ENCODE data around the gene ZBTB3. TPM values are rescaled to one million over a fixed set of nuclear protein-coding genes. Genes with fewer than 3 reads are reported as not detected.
A peak's percentile ranks its signal among the peaks of the same experiment; 100 is the strongest.
"Not testable (repeated sequence)": the region's sequence is repeated elsewhere in the genome, so short reads cannot be mapped to it uniquely, and the experiment has no call there.

Gene ZBTB3
- total RNA-seq, 1 experiment from 2014 or later = 12.0 TPM

GRCh38 chr11:62771144-62772021, 17.4 kb upstream of the ZBTB3 start, which contains the start of gene TAF6L:
Gene TAF6L (plus strand): TSS chr11:62771396. CDS start chr11:62775784, 4,388 bp downstream.
- no peak for TF ChIP-seq CTCF (conservative IDR thresholded peaks at IDR 0.05; ENCODE audit: low read depth, low read length)
- no peak for TF ChIP-seq EZH2 (IDR thresholded peaks at IDR 0.05; ENCODE audit: borderline replicate concordance, low read depth, low read length, poor library complexity, severe bottlenecking)
- Histone ChIP-seq H3K9me3 (ENCODE audit: low read depth, low read length, poor library complexity, severe bottlenecking) (no peaks in the 10 kb centered on the region), H3K4me3 (ENCODE audit: low read depth, low read length, poor library complexity, severe bottlenecking) (peak within 1 kb of the TSS; percentile 70), H3K36me3 (ENCODE audit: insufficient read depth, low read length, poor library complexity, severe bottlenecking) (peaks cover 21% of the 10 kb centered on the region), H3K4me1 (ENCODE audit: insufficient read depth, low read length, poor library complexity, severe bottlenecking) (peaks cover 21% of the 10 kb centered on the region), H3K27ac (ENCODE audit: low read depth, low read length, poor library complexity, severe bottlenecking) (peak within 1 kb of the TSS; percentile 89), H3K27me3 (replicated peaks; ENCODE audit: insufficient read depth, low read depth, low read length, poor library complexity) (no peaks in the 10 kb centered on the region)
- BruUV-seq (replicated peaks) = TSS peak; percentile 68
- CTCF ChIA-PET = interaction anchor here (0.6 to 1.4 kb wide), 5 partner anchors 15 to 113 kb away, joined by 3 to 9 read pairs (median 4); partner anchors contain the start of genes STX5 and ZBTB3
- POLR2A ChIA-PET (ENCODE audit: low non-redundant PET) = interaction anchor here (0.5 to 1.2 kb wide), 6 partner anchors 10 to 229 kb away, joined by 3 to 7 read pairs (median 4); partner anchors contain the start of genes POLR2G and ZBTB3
- DNase-seq (ENCODE audit: low spot score) = peak; percentile 100
- intact Hi-C loops (cut with micrococcal nuclease; ENCODE audit: unreplicated experiment) = loop anchor here (5.0 kb wide), 1 partner anchor 44 kb away; the partner anchor contains the start of genes HNRNPUL2 and TTC9C

- DNase-seq (ENCODE audit: low spot score) = no peak
- no peaks in the 10 kb centered on the region for H3K27me3 ChIP-seq (replicated peaks; ENCODE audit: insufficient read depth, low read depth, low read length, poor library complexity)
- peak overlapping the region; percentile 89 for H3K27ac ChIP-seq (ENCODE audit: low read depth, low read length, poor library complexity, severe bottlenecking)
- peak overlapping the region; percentile 70 for H3K4me3 ChIP-seq (ENCODE audit: low read depth, low read length, poor library complexity, severe bottlenecking)
- intact Hi-C loops (cut with micrococcal nuclease; ENCODE audit: unreplicated experiment) = loop anchor here (5.0 kb wide), 1 partner anchor 43 kb away; the partner anchor contains the start of genes HNRNPUL2 and TTC9C
- peaks cover 16% of the 10 kb centered on the region for H3K36me3 ChIP-seq (ENCODE audit: insufficient read depth, low read length, poor library complexity, severe bottlenecking)
- H3K4me1 ChIP-seq (ENCODE audit: insufficient read depth, low read length, poor library complexity, severe bottlenecking) = peaks cover 21% of the 10 kb centered on the region
- CTCF ChIA-PET = interaction anchor here (0.6 to 1.4 kb wide), 4 partner anchors 16 to 113 kb away, joined by 3 to 9 read pairs (median 4); partner anchors contain the start of genes STX5 and ZBTB3
- H3K9me3 ChIP-seq (ENCODE audit: low read depth, low read length, poor library complexity, severe bottlenecking) = no peaks in the 10 kb centered on the region
- TF ChIP-seq EZH2 (IDR thresholded peaks at IDR 0.05; ENCODE audit: borderline replicate concordance, low read depth, low read length, poor library complexity, severe bottlenecking) (no peak), CTCF (conservative IDR thresholded peaks at IDR 0.05; ENCODE audit: low read depth, low read length) (no peak)
- TSS peak; percentile 97 for BruUV-seq (replicated peaks)
- POLR2A ChIA-PET (ENCODE audit: low non-redundant PET) = interaction anchor here (0.7 to 1.2 kb wide), 3 partner anchors 9 to 228 kb away, joined by 3 to 7 read pairs (median 4); partner anchors contain the start of gene POLR2G
These were observed 16.8 kb upstream of the ZBTB3 start for GRCh38 chr11:62770778-62771143.

- BruUV-seq (replicated peaks); H3K27me3 ChIP-seq (replicated peaks; ENCODE audit: insufficient read depth, low read depth, low read length, poor library complexity); H3K9me3 ChIP-seq (ENCODE audit: low read depth, low read length, poor library complexity, severe bottlenecking); H3K4me1 ChIP-seq (ENCODE audit: insufficient read depth, low read length, poor library complexity, severe bottlenecking); POLR2A ChIA-PET (ENCODE audit: low non-redundant PET); H3K27ac ChIP-seq (ENCODE audit: low read depth, low read length, poor library complexity, severe bottlenecking); DNase-seq (ENCODE audit: low spot score); intact Hi-C loops (cut with micrococcal nuclease; ENCODE audit: unreplicated experiment): not testable (repeated sequence)
- peaks cover 13% of the 10 kb centered on the region for H3K36me3 ChIP-seq (ENCODE audit: insufficient read depth, low read length, poor library complexity, severe bottlenecking)
- H3K4me3 ChIP-seq (ENCODE audit: low read depth, low read length, poor library complexity, severe bottlenecking) = peak overlapping the region; percentile 82
- CTCF ChIA-PET = interaction anchor here (1.0 kb wide), 1 partner anchor 26 kb away, joined by 4 read pairs; no protein-coding TSS in a partner anchor
These were observed 6.9 kb upstream of the ZBTB3 start for GRCh38 chr11:62760867-62761227.

Data from A673 (cell line).